HCT116 (cell line): ENCODE data around the gene STAC. TPM values are rescaled to one million over a fixed set of nuclear protein-coding genes. Genes with fewer than 3 reads are reported as not detected.

Experiments used
- ATAC-seq: fragments of 200-7000 bp; cut with Tn5 transposase; 2 replicates; pipeline ENCODE4 v1.9.1; 2020; ENCODE audit warnings: mild to moderate bottlenecking, moderate library complexity
- BruUV-seq: library from RNA; stranded (reverse); fragments of 400-500 nt; replicated peaks from 2 replicates; lab custom pipeline; 2021; lab: Mats Ljungman, UMichigan
- CTCF ChIA-PET: fragments of 300-600 bp; sonication (Branson Sonifier 250); formaldehyde crosslinking; loops from one replicate; lab custom pipeline; 2021; ENCODE audit warnings: antibody characterized with exemption; lab: Charles Lee
- POLR2A ChIA-PET: fragments of 300-600, 350-600 bp; sonication (Branson Sonifier 250); formaldehyde crosslinking; loops from one replicate; lab custom pipeline; 2021; ENCODE audit warnings: antibody characterized with exemption; lab: Charles Lee
- RAD21 ChIA-PET, 2 experiments: fragments of 300-600 bp; sonication (Branson Sonifier 250); formaldehyde crosslinking; loops; one replicate each; lab custom pipeline; 2023; ENCODE audit warnings: low total read pairs in 2 of 2; ENCODE audit not compliant: uncharacterized antibody in 2 of 2, unreplicated experiment in 2 of 2, low non-redundant PET in 1 of 2; lab: Charles Lee
- DNase-seq: peaks from one replicate; pipeline ENCODE4 v3.0.0-alpha.2; 2010; ENCODE audit warnings: low read depth, low spot score
- H2AFZ ChIP-seq: fragments of 200-600 bp; shearing (Covaris generic), sonication (generic); 2 replicates; pipeline ENCODE4 v1.6.1; 2017; ENCODE audit warnings: low read depth, mixed run types, mixed read lengths, antibody characterized with exemption, low read length; ENCODE audit not compliant: poor library complexity, severe bottlenecking
- H3K27ac ChIP-seq: 2 replicates; pipeline ENCODE4 v1.5.1; 2012; ENCODE audit warnings: low read depth, low read length
- H3K27me3 ChIP-seq: fragments of 200-600 bp; sonication (generic); 2 replicates; pipeline ENCODE4 v1.6.1; 2016; ENCODE audit warnings: mixed run types, low read length, mixed read lengths; ENCODE audit not compliant: insufficient read depth
- H3K36me3 ChIP-seq, 2 experiments: fragments of 200-500 bp in 1 of 2; fragments of 200-600 bp in 1 of 2; sonication (Bioruptor generic) in 1 of 2; sonication (generic) in 1 of 2; 2 replicates each; pipeline versions ENCODE4 v1.5.1 to v1.6.1; 2014 to 2016; ENCODE audit warnings: low read length in 2 of 2, inconsistent platforms in 1 of 2, mixed read lengths in 1 of 2, mixed run types in 1 of 2; ENCODE audit not compliant: insufficient read depth in 2 of 2, control insufficient read depth in 1 of 2
- H3K4me1 ChIP-seq, 2 experiments: fragments of 200-600 bp in 1 of 2; sonication (generic) in 1 of 2; 2 replicates each; pipeline versions ENCODE4 v1.5.1 to v1.6.1; 2012 to 2017; ENCODE audit warnings: low read length in 2 of 2, inconsistent platforms in 1 of 2, mild to moderate bottlenecking in 1 of 2, mixed read lengths in 1 of 2, mixed run types in 1 of 2, moderate library complexity in 1 of 2; ENCODE audit not compliant: insufficient read depth in 2 of 2, control insufficient read depth in 1 of 2
- H3K4me2 ChIP-seq: fragments of 200-600 bp; sonication (generic); 2 replicates; pipeline ENCODE4 v1.6.1; 2017; ENCODE audit warnings: mixed run types, low read length, mixed read lengths
- H3K4me3 ChIP-seq, 2 experiments: fragments of 200-600 bp in 1 of 2; sonication (generic) in 1 of 2; replicated peaks in 1 of 2; 2 replicates each; pipeline ENCODE4 v1.5.1; 2011 to 2016; ENCODE audit warnings: low read length in 2 of 2, control low read depth in 1 of 2, low read depth in 1 of 2, mild to moderate bottlenecking in 1 of 2, mixed read lengths in 1 of 2, mixed run types in 1 of 2
- H3K79me2 ChIP-seq: fragments of 200-600 bp; sonication (generic); 2 replicates; pipeline ENCODE4 v1.6.1; 2017; ENCODE audit warnings: mild to moderate bottlenecking, mixed run types, low read length, moderate library complexity, mixed read lengths; ENCODE audit not compliant: insufficient read depth
- H3K9ac ChIP-seq: fragments of 200-600 bp; sonication (generic); 2 replicates; pipeline ENCODE4 v1.6.1; 2016; ENCODE audit warnings: low read length, mixed read lengths
- H3K9me2 ChIP-seq: fragments of 200-600 bp; sonication (generic), shearing (Covaris generic); 2 replicates; pipeline ENCODE4 v1.6.1; 2017; ENCODE audit warnings: mixed run types, mild to moderate bottlenecking, moderate library complexity; ENCODE audit not compliant: insufficient read depth
- H3K9me3 ChIP-seq, 2 experiments: fragments of 200-500 bp in 1 of 2; fragments of 200-600 bp in 1 of 2; sonication (Bioruptor generic) in 1 of 2; sonication (generic) in 1 of 2; 2 replicates each; pipeline ENCODE4 v1.6.1; 2014 to 2017; ENCODE audit warnings: low read length in 2 of 2, mixed read lengths in 2 of 2, inconsistent platforms in 1 of 2, low read depth in 1 of 2, mild to moderate bottlenecking in 1 of 2, mixed run types in 1 of 2, moderate library complexity in 1 of 2; ENCODE audit not compliant: control insufficient read depth in 1 of 2, insufficient read depth in 1 of 2
- H4K20me1 ChIP-seq: fragments of 200-600 bp; sonication (generic), shearing (Covaris generic); 2 replicates; pipeline ENCODE4 v1.6.1; 2017; ENCODE audit warnings: mixed run types, mild to moderate bottlenecking, moderate library complexity; ENCODE audit not compliant: insufficient read depth
- ELF1 ChIP-seq: IDR thresholded peaks from 2 replicates; pipeline ENCODE4 v1.6.1; 2012; ENCODE audit warnings: low read depth, borderline replicate concordance
- EZH2 ChIP-seq: fragments of 200-600 bp; sonication (generic); IDR thresholded peaks from 2 replicates; pipeline ENCODE4 v1.6.1; 2017; ENCODE audit warnings: antibody characterized with exemption, mixed run types
- FOSL1 ChIP-seq: IDR thresholded peaks from 2 replicates; pipeline ENCODE4 v1.6.1; 2012; ENCODE audit warnings: low read depth
- JUND ChIP-seq: IDR thresholded peaks from 2 replicates; pipeline ENCODE4 v1.6.1; 2012
- MAX ChIP-seq: IDR thresholded peaks from 2 replicates; pipeline ENCODE4 v1.6.1; 2012
- POLR2A ChIP-seq: IDR thresholded peaks from 2 replicates; pipeline ENCODE4 v1.7.0; 2011; ENCODE audit warnings: borderline replicate concordance; ENCODE audit not compliant: insufficient read depth, insufficient read length; ENCODE audit errors: extremely low read depth
- RAD21 ChIP-seq: IDR thresholded peaks from 2 replicates; pipeline ENCODE4 v1.6.1; 2012; ENCODE audit warnings: low read depth, mild to moderate bottlenecking
- REST ChIP-seq: IDR thresholded peaks from 2 replicates; pipeline ENCODE4 v1.6.1; 2012; ENCODE audit warnings: low read depth
- SIN3A ChIP-seq: IDR thresholded peaks from 2 replicates; pipeline ENCODE4 v1.6.1; 2012; ENCODE audit warnings: low read depth
- ZBTB33 ChIP-seq: IDR thresholded peaks from 2 replicates; pipeline ENCODE4 v1.6.1; 2011; ENCODE audit warnings: mild to moderate bottlenecking, low read length, moderate library complexity; ENCODE audit not compliant: insufficient replicate concordance; ENCODE audit errors: extremely low read depth
- intact Hi-C: fragments of 100-400 bp; cut with micrococcal nuclease; formaldehyde crosslinking; loops from 2 replicates; pipeline ENCODE4 v1.10.0; 2022
- total RNA-seq: library from RNA; stranded (reverse); gene quantifications from one replicate; pipeline ENCODE4 v1.2.1, GENCODE V29; 2021; ENCODE audit not compliant: unreplicated experiment

The STAC gene
- total RNA-seq, 1 experiment from 2014 or later, result not detected

GRCh38 chr3:36393563-36393962, 13.3 kb downstream of the STAC start (continued):
- no peak for TF ChIP-seq SIN3A

- RAD21 ChIA-PET, result no interaction called here
- no peak for ATAC-seq
- POLR2A ChIA-PET, result no interaction called here
- Histone ChIP-seq H3K27ac (no peak overlapping the region), H3K79me2 (no peaks in the 10 kb centered on the region), H3K9ac (no peak overlapping the region), H3K9me2 (no peaks in the 10 kb centered on the region), H3K27me3 (no peaks in the 10 kb centered on the region), H3K4me2 (no peak overlapping the region), H4K20me1 (no peaks in the 10 kb centered on the region), H3K9me3 (no peaks in the 10 kb centered on the region), H2AFZ (no peak overlapping the region), H3K4me3 (no peak overlapping the region), H3K36me3 (no peaks in the 10 kb centered on the region), H3K4me1 (no peaks in the 10 kb centered on the region)
- BruUV-seq, result no TSS peak
- CTCF ChIA-PET, result no interaction called here
- intact Hi-C loops, result no loop called here
- TF ChIP-seq FOSL1 (no peak), ZBTB33 (no peak), RAD21 (no peak), EZH2 (no peak), JUND (no peak), ELF1 (no peak), POLR2A (no peak), MAX (no peak), REST (no peak)
- DNase-seq, result no peak
Measured at GRCh38 chr3:36394176-36394575, 13.9 kb downstream of the STAC start.
